HCT116 (cell line): ENCODE data around the gene AK2. TPM values are rescaled to one million over a fixed set of nuclear protein-coding genes. Genes with fewer than 3 reads are reported as not detected.

Source experiments
- ATAC-seq: fragments of 200-7000 bp; cut with Tn5 transposase; 2 replicates; pipeline ENCODE4 v1.9.1; 2020; ENCODE audit warnings: mild to moderate bottlenecking, moderate library complexity
- BruUV-seq: library from RNA; stranded (reverse); fragments of 400-500 nt; replicated peaks from 2 replicates; lab custom pipeline; 2021; lab: Mats Ljungman, UMichigan
- CTCF ChIA-PET: fragments of 300-600 bp; sonication (Branson Sonifier 250); formaldehyde crosslinking; loops from one replicate; lab custom pipeline; 2021; ENCODE audit warnings: antibody characterized with exemption; lab: Charles Lee
- POLR2A ChIA-PET: fragments of 300-600, 350-600 bp; sonication (Branson Sonifier 250); formaldehyde crosslinking; loops from one replicate; lab custom pipeline; 2021; ENCODE audit warnings: antibody characterized with exemption; lab: Charles Lee
- RAD21 ChIA-PET, 2 experiments: fragments of 300-600 bp; sonication (Branson Sonifier 250); formaldehyde crosslinking; loops; one replicate each; lab custom pipeline; 2023; ENCODE audit warnings: low total read pairs in 2 of 2; ENCODE audit not compliant: uncharacterized antibody in 2 of 2, unreplicated experiment in 2 of 2, low non-redundant PET in 1 of 2; lab: Charles Lee
- DNase-seq: peaks from one replicate; pipeline ENCODE4 v3.0.0-alpha.2; 2010; ENCODE audit warnings: low read depth, low spot score
- H2AFZ ChIP-seq: fragments of 200-600 bp; shearing (Covaris generic), sonication (generic); 2 replicates; pipeline ENCODE4 v1.6.1; 2017; ENCODE audit warnings: low read depth, mixed run types, mixed read lengths, antibody characterized with exemption, low read length; ENCODE audit not compliant: poor library complexity, severe bottlenecking
- H3K27ac ChIP-seq: 2 replicates; pipeline ENCODE4 v1.5.1; 2012; ENCODE audit warnings: low read depth, low read length
- H3K27me3 ChIP-seq: fragments of 200-600 bp; sonication (generic); 2 replicates; pipeline ENCODE4 v1.6.1; 2016; ENCODE audit warnings: mixed run types, low read length, mixed read lengths; ENCODE audit not compliant: insufficient read depth
- H3K36me3 ChIP-seq, 2 experiments: fragments of 200-500 bp in 1 of 2; fragments of 200-600 bp in 1 of 2; sonication (Bioruptor generic) in 1 of 2; sonication (generic) in 1 of 2; 2 replicates each; pipeline versions ENCODE4 v1.5.1 to v1.6.1; 2014 to 2016; ENCODE audit warnings: low read length in 2 of 2, inconsistent platforms in 1 of 2, mixed read lengths in 1 of 2, mixed run types in 1 of 2; ENCODE audit not compliant: insufficient read depth in 2 of 2, control insufficient read depth in 1 of 2
- H3K4me1 ChIP-seq, 2 experiments: fragments of 200-600 bp in 1 of 2; sonication (generic) in 1 of 2; 2 replicates each; pipeline versions ENCODE4 v1.5.1 to v1.6.1; 2012 to 2017; ENCODE audit warnings: low read length in 2 of 2, inconsistent platforms in 1 of 2, mild to moderate bottlenecking in 1 of 2, mixed read lengths in 1 of 2, mixed run types in 1 of 2, moderate library complexity in 1 of 2; ENCODE audit not compliant: insufficient read depth in 2 of 2, control insufficient read depth in 1 of 2
- H3K4me2 ChIP-seq: fragments of 200-600 bp; sonication (generic); 2 replicates; pipeline ENCODE4 v1.6.1; 2017; ENCODE audit warnings: mixed run types, low read length, mixed read lengths
- H3K4me3 ChIP-seq, 2 experiments: fragments of 200-600 bp in 1 of 2; sonication (generic) in 1 of 2; replicated peaks in 1 of 2; 2 replicates each; pipeline ENCODE4 v1.5.1; 2011 to 2016; ENCODE audit warnings: low read length in 2 of 2, control low read depth in 1 of 2, low read depth in 1 of 2, mild to moderate bottlenecking in 1 of 2, mixed read lengths in 1 of 2, mixed run types in 1 of 2
- H3K79me2 ChIP-seq: fragments of 200-600 bp; sonication (generic); 2 replicates; pipeline ENCODE4 v1.6.1; 2017; ENCODE audit warnings: mild to moderate bottlenecking, mixed run types, low read length, moderate library complexity, mixed read lengths; ENCODE audit not compliant: insufficient read depth
- H3K9ac ChIP-seq: fragments of 200-600 bp; sonication (generic); 2 replicates; pipeline ENCODE4 v1.6.1; 2016; ENCODE audit warnings: low read length, mixed read lengths
- H3K9me2 ChIP-seq: fragments of 200-600 bp; sonication (generic), shearing (Covaris generic); 2 replicates; pipeline ENCODE4 v1.6.1; 2017; ENCODE audit warnings: mixed run types, mild to moderate bottlenecking, moderate library complexity; ENCODE audit not compliant: insufficient read depth
- H3K9me3 ChIP-seq, 2 experiments: fragments of 200-500 bp in 1 of 2; fragments of 200-600 bp in 1 of 2; sonication (Bioruptor generic) in 1 of 2; sonication (generic) in 1 of 2; 2 replicates each; pipeline ENCODE4 v1.6.1; 2014 to 2017; ENCODE audit warnings: low read length in 2 of 2, mixed read lengths in 2 of 2, inconsistent platforms in 1 of 2, low read depth in 1 of 2, mild to moderate bottlenecking in 1 of 2, mixed run types in 1 of 2, moderate library complexity in 1 of 2; ENCODE audit not compliant: control insufficient read depth in 1 of 2, insufficient read depth in 1 of 2
- H4K20me1 ChIP-seq: fragments of 200-600 bp; sonication (generic), shearing (Covaris generic); 2 replicates; pipeline ENCODE4 v1.6.1; 2017; ENCODE audit warnings: mixed run types, mild to moderate bottlenecking, moderate library complexity; ENCODE audit not compliant: insufficient read depth
- ATF3 ChIP-seq: IDR thresholded peaks from 2 replicates; pipeline ENCODE4 v1.6.1; 2012
- CBX3 ChIP-seq: IDR thresholded peaks from 2 replicates; pipeline ENCODE4 v1.6.1; 2012; ENCODE audit warnings: low read depth
- CEBPB ChIP-seq: IDR thresholded peaks from 2 replicates; pipeline ENCODE4 v1.6.1; 2012; ENCODE audit warnings: low read depth
- ELF1 ChIP-seq: IDR thresholded peaks from 2 replicates; pipeline ENCODE4 v1.6.1; 2012; ENCODE audit warnings: low read depth, borderline replicate concordance
- EZH2 ChIP-seq: fragments of 200-600 bp; sonication (generic); IDR thresholded peaks from 2 replicates; pipeline ENCODE4 v1.6.1; 2017; ENCODE audit warnings: antibody characterized with exemption, mixed run types
- FOSL1 ChIP-seq: IDR thresholded peaks from 2 replicates; pipeline ENCODE4 v1.6.1; 2012; ENCODE audit warnings: low read depth
- JUND ChIP-seq: IDR thresholded peaks from 2 replicates; pipeline ENCODE4 v1.6.1; 2012
- POLR2A ChIP-seq: IDR thresholded peaks from 2 replicates; pipeline ENCODE4 v1.7.0; 2011; ENCODE audit warnings: borderline replicate concordance; ENCODE audit not compliant: insufficient read depth, insufficient read length; ENCODE audit errors: extremely low read depth
- RAD21 ChIP-seq: IDR thresholded peaks from 2 replicates; pipeline ENCODE4 v1.6.1; 2012; ENCODE audit warnings: low read depth, mild to moderate bottlenecking
- REST ChIP-seq: IDR thresholded peaks from 2 replicates; pipeline ENCODE4 v1.6.1; 2012; ENCODE audit warnings: low read depth
- SIN3A ChIP-seq: IDR thresholded peaks from 2 replicates; pipeline ENCODE4 v1.6.1; 2012; ENCODE audit warnings: low read depth
- SRF ChIP-seq: IDR thresholded peaks from 2 replicates; pipeline ENCODE4 v1.6.1; 2012; ENCODE audit warnings: low read depth
- TCF7L2 ChIP-seq: IDR thresholded peaks from 2 replicates; pipeline ENCODE4 v1.7.0; 2011; ENCODE audit warnings: borderline replicate concordance, inconsistent platforms; ENCODE audit not compliant: insufficient read depth, insufficient read length; ENCODE audit errors: extremely low read depth
- YY1 ChIP-seq: IDR thresholded peaks from 2 replicates; pipeline ENCODE4 v1.6.1; 2011; ENCODE audit warnings: low read length, low read depth, moderate library complexity, mild to moderate bottlenecking; ENCODE audit not compliant: insufficient replicate concordance; ENCODE audit errors: extremely low read depth
- ZNF274 ChIP-seq: fragments of 200-500 bp; sonication (Bioruptor generic); IDR thresholded peaks from 2 replicates; pipeline ENCODE4 v1.6.1; 2014; ENCODE audit warnings: mild to moderate bottlenecking, low read depth, low read length, inconsistent platforms
- intact Hi-C: fragments of 100-400 bp; cut with micrococcal nuclease; formaldehyde crosslinking; loops from 2 replicates; pipeline ENCODE4 v1.10.0; 2022
- total RNA-seq: library from RNA; stranded (reverse); gene quantifications from one replicate; pipeline ENCODE4 v1.2.1, GENCODE V29; 2021; ENCODE audit not compliant: unreplicated experiment
- TF ChIP-seq, protein P1 (sequence below), 3 experiments: fragments of 200-600 bp in 1 of 3; sonication (generic) in 1 of 3; IDR thresholded peaks in 2 of 3; conservative IDR thresholded peaks in 1 of 3; 2 replicates each; pipeline ENCODE4 v1.5.1; 2012 to 2017; ENCODE audit warnings: low read depth in 2 of 3, low read length in 2 of 3, antibody characterized with exemption in 1 of 3, borderline replicate concordance in 1 of 3, control low read depth in 1 of 3, mild to moderate bottlenecking in 1 of 3, mixed read lengths in 1 of 3, mixed run types in 1 of 3, moderate library complexity in 1 of 3; ENCODE audit not compliant: insufficient read depth in 1 of 3

AK2 gene
- total RNA-seq, 1 experiment from 2014 or later, result 233 TPM

GRCh38 chr1:33047839-33048305 is 11.2 kb upstream of the AK2 start:
- Histone ChIP-seq H4K20me1 (no peaks in the 10 kb centered on the region), H3K9ac (no peak overlapping the region), H3K4me1 (peaks cover 8 to 25% of the 10 kb centered on the region in 2 experiments; a peak in 3 of 4 replicates), H3K9me2 (no peaks in the 10 kb centered on the region), H3K27ac (no peak overlapping the region), H3K9me3 (no peaks in the 10 kb centered on the region), H3K4me2 (no peak overlapping the region), H3K4me3 (no peak overlapping the region), H2AFZ (no peak overlapping the region), H3K27me3 (no peaks in the 10 kb centered on the region), H3K79me2 (no peaks in the 10 kb centered on the region), H3K36me3 (no peaks in the 10 kb centered on the region)
- ATAC-seq (no peak), DNase-seq (no peak)
- ChIA-PET RAD21 (no interaction called here), POLR2A (interaction anchor here (0.7 to 1.2 kb wide), 3 partner anchors 9 to 83 kb away, joined by 3 read pairs; no protein-coding TSS in a partner anchor), CTCF (no interaction called here)
- no TSS peak for BruUV-seq
- intact Hi-C loops, result no loop called here
- TF ChIP-seq JUND (no peak), FOSL1 (peak; percentile 30; the same call in 1 of the 2 replicates)

DNA sequence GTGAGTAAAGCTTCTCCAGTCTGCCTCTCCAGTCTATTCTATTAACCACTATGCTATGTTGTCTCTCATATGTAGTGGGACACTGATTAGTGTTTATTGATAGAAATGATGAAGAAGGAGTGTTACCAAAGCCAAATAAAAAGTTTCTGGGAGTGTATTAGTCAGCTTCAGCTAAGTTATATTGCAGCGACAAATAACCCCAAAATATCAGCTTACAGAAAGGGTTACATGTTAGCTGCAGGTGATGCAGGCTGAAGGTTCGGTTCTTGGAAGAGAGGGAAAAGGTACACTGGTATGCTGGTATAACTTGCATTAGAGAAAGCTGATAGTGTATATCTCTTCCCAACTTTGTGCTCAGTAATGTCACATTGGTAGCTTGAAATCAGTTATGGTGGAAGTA is 10.6 kb upstream of the AK2 start:
- Histone ChIP-seq H3K27me3 (no peaks in the 10 kb centered on the region), H4K20me1 (no peaks in the 10 kb centered on the region), H3K4me2 (no peak overlapping the region), H3K79me2 (no peaks in the 10 kb centered on the region), H3K4me3 (no peak overlapping the region), H3K9me3 (no peaks in the 10 kb centered on the region), H3K27ac (no peak overlapping the region), H3K36me3 (no peaks in the 10 kb centered on the region), H2AFZ (no peak overlapping the region), H3K4me1 (peaks cover 8 to 25% of the 10 kb centered on the region in 2 experiments; a peak in 3 of 4 replicates), H3K9ac (no peak overlapping the region), H3K9me2 (no peaks in the 10 kb centered on the region)
- CTCF ChIA-PET, result no interaction called here
- RAD21 ChIA-PET, result no interaction called here
- DNase-seq (no peak), ATAC-seq (no peak)
- intact Hi-C loops, result no loop called here
- no TSS peak for BruUV-seq
- POLR2A ChIA-PET, result interaction anchor here (0.7 to 1.3 kb wide), 4 partner anchors 8 to 82 kb away, joined by 3 to 4 read pairs (median 3); no protein-coding TSS in a partner anchor
- TF ChIP-seq POLR2A (no peak), ATF3 (no peak), SRF (no peak), CEBPB (no peak), ZNF274 (no peak), TCF7L2 (no peak), REST (no peak), RAD21 (no peak), ELF1 (no peak), JUND (no peak), CBX3 (no peak), EZH2 (no peak), YY1 (no peak), SIN3A (no peak)
- TF ChIP-seq, protein P1, sequence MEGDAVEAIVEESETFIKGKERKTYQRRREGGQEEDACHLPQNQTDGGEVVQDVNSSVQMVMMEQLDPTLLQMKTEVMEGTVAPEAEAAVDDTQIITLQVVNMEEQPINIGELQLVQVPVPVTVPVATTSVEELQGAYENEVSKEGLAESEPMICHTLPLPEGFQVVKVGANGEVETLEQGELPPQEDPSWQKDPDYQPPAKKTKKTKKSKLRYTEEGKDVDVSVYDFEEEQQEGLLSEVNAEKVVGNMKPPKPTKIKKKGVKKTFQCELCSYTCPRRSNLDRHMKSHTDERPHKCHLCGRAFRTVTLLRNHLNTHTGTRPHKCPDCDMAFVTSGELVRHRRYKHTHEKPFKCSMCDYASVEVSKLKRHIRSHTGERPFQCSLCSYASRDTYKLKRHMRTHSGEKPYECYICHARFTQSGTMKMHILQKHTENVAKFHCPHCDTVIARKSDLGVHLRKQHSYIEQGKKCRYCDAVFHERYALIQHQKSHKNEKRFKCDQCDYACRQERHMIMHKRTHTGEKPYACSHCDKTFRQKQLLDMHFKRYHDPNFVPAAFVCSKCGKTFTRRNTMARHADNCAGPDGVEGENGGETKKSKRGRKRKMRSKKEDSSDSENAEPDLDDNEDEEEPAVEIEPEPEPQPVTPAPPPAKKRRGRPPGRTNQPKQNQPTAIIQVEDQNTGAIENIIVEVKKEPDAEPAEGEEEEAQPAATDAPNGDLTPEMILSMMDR (IDR thresholded peaks at IDR 0.05 in 2 of 3, conservative IDR thresholded peaks at IDR 0.05 in 1 of 3; ENCODE audit: borderline replicate concordance in 1 of 3, insufficient read depth in 1 of 3, low read depth in 2 of 3, low read length in 2 of 3), result no peak
